HS-5 (cell line): ENCODE data around the gene HNMT.

Source experiments
- DNase-seq: peaks from one replicate; pipeline ENCODE4 v3.0.0-alpha.2; 2012; ENCODE audit warnings: low read depth

HNMT gene

DNA sequence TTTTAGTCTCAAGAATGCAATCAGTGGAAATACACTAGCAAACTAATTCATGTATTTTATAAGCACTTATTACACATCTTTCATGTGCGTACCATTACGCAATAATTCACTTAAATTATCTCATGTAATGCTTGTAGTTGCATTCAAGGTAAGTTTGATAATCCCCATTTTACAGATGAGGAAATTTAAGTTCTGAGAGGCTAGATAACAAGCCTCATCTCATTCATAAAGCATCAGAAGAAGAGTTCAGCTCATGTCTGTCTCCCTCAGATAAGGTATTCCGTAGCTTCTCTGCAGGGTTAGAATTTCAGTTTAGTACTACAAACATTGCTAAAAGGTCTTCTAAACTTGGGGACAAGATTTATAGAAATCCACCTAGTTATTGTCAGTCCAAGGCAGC lies 47.8 kb downstream of the HNMT start:
- no peak for DNase-seq

DNA sequence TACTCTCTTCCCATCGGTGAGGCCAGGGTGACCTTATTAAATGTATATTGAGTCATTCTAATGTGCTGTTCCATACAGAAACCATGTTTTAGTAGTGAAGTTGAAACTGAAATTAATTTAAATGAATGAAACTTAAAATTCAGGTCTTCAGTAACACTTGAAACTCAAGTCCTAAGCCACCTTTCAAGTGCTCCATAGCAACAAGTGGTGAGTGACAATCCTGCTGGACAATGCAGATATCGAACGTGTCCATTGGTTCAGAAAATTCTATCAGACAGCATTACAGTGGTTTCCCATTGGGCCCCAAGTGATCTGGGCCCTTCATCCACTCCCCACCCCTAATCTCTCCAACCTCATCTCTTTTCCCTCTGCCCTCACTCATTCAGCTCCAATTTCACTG lies 48.7 kb downstream of the HNMT start:
- no peak for DNase-seq

DNA sequence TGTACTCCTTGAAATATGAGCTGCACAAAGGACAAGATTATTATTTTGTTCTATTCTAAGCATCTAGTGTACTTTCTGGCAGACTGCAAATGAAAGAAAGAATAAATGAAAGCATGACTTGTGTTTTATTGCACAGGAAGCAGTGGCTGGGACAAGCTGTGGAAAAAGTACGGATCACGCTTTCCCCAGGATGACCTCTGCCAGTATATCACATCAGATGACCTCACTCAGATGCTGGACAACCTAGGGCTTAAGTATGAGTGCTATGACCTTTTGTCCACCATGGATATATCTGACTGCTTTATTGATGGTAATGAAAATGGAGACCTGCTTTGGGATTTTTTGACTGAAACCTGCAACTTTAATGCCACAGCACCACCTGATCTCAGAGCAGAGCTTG lies 49.4 kb downstream of the HNMT start:
- no peak for DNase-seq

DNA sequence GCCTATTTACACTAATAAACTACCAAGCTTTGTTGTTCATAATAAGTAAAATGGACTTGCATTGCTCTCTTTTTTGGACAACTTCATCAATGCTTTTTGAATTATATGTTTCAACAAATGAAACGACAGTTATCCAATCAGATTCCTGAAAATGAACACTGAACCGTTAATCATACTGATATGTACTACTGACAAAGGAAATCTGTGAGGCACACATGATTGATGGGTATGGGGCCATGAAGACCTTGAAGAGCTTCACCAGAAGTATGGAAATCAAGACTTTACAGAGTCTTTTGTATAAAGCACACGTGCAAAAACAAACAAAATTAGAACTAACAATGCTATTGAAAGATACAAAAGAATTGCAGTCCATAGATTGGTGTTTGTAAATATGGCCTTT lies 51.2 kb downstream of the HNMT start:
- no peak for DNase-seq

DNA sequence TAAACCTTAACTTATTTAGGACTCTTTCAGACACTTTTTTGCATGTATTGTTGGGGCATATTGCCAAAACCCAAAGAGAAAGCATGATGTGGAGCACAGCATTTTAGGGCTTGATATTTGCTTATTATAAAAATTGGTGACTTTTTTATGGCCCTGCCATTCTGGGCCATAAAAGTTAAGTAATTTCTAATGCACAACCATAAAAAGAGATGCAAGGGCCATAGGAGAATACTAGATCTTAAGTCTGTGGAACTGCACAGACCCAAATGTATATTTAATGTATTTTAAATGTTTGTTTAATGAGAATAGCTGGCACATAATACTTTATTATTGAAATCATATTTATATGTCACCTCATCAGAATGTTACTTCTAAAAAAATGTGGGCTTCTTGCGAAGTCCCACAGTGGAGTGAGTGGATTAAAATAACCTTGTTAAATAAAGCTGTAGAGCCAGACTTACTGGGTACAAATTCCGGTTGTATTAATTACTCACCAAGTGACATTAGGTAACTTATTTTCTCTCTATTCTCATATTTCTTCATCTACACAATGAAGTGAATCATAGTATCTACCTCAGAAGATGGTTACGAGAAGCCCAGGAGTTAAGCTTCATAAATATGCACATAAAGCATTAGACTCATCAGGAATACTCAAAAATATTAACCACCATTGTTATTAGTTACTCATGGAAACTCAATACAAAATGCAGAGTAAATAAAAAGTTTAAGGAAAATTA lies 52.2 kb downstream of the HNMT start:
- no peak for DNase-seq

DNA sequence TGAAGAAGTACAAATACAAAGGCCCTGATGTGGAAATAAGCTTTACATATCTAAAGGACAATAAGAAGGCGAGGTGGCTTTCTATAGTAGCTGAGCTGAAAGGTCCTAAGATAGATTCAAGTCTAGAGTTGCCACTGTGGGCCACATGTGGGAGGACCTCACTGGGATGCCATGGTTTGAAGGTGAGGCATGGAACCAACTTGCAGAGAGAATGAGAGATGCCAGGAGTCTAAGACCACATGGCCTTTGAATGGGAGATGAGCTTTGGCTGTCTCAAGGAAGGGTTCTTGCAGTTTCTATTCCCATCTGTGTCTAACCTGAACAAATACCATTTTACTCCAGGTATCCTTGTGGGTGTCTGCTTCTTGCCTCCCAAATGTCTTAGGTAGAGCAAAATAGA lies 53.6 kb downstream of the HNMT start:
- no peak for DNase-seq

DNA sequence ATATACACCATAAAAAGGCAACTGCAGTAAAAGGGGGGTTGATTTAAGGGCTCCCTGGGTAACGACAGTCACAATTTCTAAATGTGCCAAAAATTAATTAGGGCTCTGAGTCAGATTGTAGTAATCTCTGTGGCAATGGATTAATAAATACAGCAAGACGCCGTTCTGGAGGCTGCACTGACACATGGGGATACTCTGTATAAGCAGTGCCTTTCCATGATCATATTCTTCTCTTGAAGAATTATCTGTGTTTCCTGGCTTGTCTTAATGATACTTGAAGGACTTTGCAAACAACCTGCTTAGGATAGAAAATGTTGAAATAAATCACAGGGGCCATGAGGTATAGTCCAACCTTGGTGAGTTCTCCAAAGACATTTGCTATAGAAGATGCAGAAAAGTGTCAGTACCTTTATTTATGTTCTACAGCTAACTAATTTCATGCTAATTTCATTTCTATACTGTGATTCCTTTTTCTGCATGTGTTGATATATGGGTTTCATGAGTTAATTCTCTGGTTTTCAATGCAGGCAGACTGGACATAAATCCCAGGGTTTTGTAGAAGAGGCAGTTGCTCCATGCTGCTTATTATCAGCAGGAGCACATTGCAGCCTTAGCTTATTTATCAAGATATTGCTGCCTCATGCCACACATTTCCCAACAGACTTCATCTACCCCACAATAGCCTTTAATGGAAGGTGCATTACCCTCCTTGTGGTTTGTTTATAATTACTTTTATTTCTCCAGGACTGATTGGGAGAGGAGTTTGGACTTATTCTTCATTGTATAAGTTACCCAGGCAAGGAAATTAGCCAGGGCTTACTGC lies 54.8 kb downstream of the HNMT start:
- DNase-seq: no peak

DNA sequence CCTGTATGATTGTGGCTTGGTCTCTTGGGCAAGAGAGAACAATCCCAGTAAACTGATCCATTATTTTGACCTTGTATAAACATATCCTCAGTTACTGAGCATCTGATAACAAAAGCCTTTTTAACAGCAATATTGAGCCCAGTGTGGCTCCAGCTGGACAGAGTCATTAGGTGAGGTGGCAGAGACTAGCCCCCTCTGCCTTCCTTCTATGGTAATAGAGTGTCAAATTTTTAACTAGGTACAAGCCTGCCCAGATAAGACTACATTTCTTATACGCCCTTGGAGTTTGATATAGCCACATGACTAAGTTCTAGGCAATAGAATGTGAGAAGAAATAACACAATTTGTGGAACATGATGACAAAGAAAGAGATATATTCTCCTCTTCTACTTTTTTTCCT lies 56.2 kb downstream of the HNMT start:
- DNase-seq: no peak

DNA sequence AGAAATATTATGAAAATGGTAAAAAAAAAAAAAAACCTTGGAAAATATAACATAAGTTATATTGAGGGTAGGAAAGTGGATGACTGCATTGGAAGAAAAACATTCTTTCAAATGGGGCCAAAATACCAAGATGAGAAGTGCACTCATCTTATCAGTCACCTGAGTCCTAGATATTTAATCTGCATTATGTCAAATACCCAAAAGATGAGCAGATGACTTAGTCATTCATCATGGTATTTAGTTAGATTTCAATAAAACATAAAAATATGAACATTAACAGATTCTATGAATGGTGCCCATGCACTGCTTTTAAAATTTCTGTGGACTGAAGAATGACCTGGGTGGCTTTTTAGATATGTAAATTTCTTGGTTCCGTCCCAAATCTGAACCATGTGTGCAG lies 56.9 kb downstream of the HNMT start:
- no peak for DNase-seq

DNA sequence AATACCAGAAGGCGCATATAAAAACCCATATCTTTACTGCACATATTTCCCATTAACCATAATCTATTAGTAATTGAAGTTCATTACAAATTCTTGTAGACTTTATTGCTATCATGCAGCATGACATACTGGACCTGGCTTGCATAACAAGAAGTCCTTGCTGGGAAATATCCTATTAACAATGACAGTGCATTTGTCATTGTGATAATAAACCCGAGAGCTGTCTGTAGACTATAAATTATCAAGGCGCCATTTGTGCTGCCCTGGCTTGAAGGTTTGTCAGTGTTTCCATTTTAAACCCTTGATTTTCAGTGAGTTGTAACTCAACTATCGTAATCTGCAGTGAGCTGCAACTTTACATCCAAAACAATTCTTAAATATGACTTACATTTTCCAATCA lies 59.0 kb downstream of the HNMT start:
- DNase-seq: no peak

DNA sequence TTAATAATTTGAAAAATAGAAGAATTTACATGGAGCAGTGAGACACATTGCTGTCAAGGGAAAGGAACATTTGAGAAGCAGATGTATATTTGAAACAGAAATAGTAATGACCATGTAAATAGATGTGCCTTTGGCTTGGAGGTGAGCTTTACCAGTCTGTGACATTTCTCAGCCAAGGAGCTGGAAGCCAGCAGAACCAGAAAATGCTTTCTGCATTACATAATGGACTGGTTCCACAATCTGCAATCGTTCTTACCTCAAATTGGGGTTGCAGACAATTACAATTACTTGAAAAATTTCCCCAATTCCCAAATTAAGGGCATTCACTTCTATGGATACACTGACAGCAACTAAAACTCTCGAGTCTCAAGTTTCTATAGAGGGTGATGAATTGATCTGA lies 59.7 kb downstream of the HNMT start:
- no peak for DNase-seq

DNA sequence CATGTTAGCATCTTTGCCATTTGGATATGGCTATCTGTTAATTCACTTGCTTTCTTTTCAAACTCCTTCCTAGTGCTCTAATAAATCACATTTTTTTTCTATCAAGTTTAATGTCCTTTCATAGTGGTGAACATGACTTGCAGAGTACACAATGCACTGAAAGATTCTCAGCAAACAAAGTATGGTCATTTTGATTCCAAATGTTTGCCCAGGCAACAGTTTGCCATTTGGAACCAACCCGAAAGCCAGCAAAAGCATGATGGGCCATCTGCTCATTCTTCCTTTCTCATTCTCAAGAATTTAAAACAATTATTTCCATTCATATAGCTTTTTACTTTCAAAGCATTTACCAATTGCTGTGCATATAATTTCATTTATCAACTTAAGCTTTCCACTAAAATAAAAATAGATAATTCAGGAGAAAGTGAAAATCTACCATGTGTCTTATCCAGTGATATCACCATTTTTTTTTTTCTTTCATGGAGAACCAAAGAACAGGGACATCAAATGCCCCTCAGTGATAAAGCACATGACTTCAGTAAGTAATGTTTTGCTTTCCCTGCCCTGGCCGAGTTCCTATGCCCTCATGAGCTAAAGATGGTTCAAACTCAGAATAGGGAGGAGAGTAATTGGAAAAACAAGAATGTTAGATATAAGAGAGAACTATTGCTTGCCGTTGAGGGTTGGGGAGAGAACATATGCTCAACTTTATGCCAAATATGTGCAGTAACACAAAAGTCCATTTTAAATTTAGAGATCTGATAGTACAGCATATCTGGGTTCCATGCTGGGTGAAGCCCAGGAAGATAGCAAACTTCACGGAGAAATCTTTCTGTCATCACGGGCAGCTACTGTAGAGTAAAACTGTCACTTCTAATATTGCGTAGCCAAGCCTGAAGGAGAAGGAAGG lies 62.1 kb downstream of the HNMT start:
- DNase-seq: no peak

DNA sequence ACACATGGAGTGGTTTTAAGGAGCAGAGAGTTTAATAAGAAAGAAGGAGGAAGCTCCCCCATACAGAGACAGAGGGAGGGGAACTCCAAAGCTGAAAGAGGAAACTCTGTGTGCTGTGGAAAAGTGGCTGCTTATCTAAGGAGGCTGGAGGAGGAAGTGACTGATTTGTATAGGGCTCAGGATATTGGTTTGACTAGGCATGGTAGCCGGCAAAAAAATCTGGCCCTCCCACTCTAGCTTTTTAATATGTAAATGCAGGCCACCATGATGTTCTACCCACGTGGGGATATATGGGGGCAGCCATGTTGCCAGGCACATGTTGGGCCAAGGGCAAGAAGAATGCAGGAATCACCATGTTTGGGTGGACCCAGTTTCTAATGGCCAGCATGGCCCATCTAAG lies 64.3 kb downstream of the HNMT start:
- no peak for DNase-seq

DNA sequence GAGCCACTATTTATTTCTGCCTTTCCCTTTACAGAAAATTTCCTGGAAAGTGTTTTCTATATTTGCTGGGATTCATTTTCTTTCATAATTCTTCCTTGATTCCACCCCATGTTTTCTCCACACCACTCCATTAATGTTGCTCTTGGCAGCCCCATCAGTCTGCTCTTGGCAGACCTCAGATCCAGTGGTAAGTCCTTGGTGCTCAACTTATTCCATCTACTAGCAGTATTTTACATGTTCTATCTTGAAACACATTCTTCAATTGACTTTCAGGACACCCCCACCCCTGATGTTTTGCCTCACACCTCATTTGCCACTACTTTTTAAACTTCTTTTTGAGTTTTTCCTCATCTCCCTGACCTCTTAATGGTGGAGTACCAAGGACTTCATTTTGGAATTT lies 65.0 kb downstream of the HNMT start:
- no peak for DNase-seq

DNA sequence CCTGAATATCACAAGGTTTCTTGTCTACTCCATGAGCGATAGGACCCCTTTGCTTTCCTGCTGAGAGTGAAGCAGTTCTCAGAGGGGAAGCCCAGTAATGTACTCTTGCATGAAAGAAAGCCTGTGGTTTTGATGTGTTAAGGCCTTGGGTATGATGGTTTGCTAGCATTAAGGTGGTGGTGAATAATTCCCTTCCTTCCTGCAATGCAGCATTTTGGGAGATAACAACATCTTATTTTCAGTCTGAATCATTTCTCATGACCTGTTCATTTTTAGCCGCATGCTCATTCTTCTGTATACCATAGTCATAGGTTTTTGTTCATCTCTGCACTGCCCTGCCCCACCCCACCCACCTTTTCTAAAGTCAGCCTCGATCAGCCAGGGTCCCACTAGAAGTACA lies 66.2 kb downstream of the HNMT start:
- DNase-seq: peak; percentile 61

DNA sequence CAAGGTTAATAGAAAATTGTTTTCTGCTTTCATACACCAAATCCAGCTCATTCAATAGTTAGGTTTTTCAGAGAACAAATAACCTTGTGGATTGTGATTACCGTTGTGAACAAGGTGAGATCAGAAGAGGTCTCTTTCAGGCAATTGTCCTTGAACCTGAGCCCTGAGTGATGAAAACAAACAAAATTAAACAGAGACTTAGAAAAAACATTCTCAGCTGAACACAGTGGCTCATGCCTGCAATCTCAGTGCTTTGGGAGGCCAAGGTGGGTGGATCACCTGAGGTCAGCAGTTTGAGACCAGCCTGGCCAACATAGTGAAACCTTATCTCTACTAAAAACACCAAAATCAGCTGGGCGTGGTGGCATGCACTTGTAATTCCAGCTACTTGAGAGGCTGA lies 68.1 kb downstream of the HNMT start:
- no peak for DNase-seq

DNA sequence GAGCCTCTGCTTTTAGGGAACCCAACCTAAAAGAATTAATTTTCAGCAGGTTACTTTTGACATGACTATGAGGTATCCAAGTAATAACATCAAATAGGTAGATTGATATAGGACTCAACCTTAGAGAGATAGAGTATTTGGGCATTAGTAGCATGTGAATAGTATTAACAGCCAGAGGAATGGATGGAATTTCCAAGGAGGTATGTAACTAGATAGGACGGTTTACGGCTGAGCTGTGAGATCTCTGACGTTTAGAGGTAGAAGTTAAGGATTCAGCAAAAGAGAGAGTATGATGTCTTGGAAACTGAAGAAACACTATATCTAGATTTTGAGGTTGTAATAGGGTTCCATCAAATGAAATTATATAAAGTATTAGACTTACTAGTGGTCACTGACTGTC lies 70.3 kb downstream of the HNMT start:
- no peak for DNase-seq

DNA sequence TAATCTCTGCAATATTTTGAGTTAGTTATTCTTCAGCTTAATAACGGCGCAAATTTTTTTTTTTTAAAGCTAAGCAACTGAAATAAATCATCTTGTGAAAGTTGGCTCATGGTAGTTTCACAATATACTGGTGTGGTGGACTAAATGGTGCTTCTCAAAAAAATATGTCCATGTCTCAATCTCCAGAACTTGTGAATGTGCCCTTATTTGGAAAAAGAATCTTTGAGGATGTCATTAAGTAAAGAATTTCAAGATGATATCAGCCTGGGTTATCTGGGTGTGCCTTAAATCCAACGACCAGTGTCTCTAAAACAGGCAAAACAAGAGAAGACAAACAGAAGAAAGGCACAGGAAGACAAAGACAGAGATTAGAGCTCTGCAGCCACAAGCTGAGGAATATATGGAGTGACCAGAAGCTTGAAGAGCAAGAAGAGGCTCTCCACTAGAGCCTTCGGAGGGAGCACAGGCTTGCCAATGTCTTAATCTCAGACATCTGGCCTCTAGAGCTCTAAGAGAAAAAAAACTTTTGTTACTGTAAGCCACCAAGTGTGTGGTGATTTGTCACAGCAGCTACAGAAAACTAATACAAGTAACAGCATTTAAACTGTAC lies 71.4 kb downstream of the HNMT start:
- no peak for DNase-seq

DNA sequence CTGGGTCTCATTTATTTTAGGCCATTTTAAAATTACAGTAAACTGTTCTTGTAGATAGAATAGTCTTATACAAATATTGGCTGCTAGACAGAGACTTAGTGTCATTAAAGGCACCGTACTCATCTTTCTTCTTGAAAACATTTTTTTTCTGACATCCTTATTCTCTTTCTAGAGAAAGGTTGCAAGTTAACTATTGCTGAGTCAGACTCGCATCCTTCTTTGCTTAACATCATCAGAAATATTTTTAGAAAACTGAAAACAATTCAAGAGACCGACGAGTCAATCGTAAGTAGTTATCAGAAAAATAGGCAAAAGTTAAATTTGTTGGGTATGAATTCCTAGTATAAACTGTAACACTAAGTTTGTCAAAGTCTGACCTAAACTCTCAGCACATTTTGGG lies 72.2 kb downstream of the HNMT start:
- DNase-seq: no peak

DNA sequence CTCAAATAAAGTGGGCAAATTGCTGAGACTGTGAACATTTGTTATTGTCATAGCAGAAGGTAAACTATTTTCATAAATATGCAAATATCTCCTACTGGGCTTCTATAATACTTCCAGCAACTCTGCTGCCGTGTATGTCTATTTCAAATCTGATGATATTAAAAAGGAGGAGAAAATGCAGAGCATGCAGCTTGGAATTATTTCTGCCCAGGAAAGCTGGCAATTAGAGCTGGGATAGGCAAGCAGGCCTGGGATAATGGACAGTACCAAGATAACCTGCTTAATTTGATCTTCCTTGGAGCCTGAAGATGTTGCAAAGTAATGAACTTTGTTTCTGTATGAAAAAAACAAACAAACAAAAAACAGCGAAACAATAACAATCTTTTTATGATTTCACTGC lies 72.8 kb downstream of the HNMT start:
- no peak for DNase-seq

DNA sequence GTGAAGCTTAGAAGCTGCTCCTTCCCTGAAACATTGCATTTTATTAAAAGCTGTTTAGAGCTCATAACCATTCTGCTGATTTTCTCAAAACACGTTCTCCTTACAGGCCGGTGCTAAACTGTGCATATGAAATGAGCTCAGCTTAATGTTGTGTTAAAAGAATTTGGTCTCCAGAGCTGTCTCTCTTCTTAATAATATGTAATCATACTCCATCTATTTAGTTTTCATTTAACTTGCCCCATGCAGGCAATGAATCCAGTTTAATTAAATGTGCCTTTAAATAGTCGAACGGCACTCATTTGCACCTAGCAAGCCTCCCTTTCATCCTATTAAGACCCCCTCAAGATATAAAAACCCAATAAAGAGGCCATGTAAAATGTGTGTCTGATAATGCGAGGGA lies 76.3 kb downstream of the HNMT start:
- DNase-seq: no peak

DNA sequence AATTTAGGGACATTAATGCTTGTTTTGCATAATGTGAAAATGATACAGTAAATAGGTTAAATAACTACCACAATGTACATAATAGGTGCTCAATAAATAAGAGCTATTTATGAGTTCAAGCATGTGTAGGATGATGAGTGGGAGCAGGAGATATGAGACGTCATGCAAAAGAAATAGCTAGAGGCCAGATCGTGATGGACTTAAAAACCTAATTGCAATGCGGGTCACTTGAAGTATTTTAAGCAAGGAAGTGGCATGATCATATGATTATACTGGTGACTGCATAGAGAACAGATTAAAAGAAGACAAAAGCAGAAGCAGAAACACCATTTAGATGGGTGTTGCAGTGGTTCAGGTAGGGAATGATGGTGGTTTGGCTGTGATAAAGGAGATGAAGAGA lies 78.0 kb downstream of the HNMT start:
- DNase-seq: no peak
